Mucosa of stomach (tissue), 1 donor: ENCODE data around the gene XKRX.

Experiments
- H3K27me3 ChIP-seq: one replicate; pipeline ENCODE4 v1.7.0; 2013; ENCODE audit warnings: mild to moderate bottlenecking, low read length; ENCODE audit not compliant: control insufficient read depth, insufficient read depth
- H3K36me3 ChIP-seq: one replicate; pipeline ENCODE4 v1.7.0; 2013; ENCODE audit warnings: low read length; ENCODE audit not compliant: control insufficient read depth, insufficient read depth
- H3K4me1 ChIP-seq: one replicate; pipeline ENCODE4 v1.7.0; 2013; ENCODE audit warnings: mild to moderate bottlenecking, low read length; ENCODE audit not compliant: control insufficient read depth, insufficient read depth
- H3K4me3 ChIP-seq: one replicate; pipeline ENCODE4 v1.7.0; 2013; ENCODE audit warnings: low read length
- H3K9ac ChIP-seq: one replicate; pipeline ENCODE4 v1.7.0; 2013; ENCODE audit warnings: mild to moderate bottlenecking, low read length, moderate library complexity
- H3K9me3 ChIP-seq: one replicate; pipeline ENCODE4 v1.7.0; 2013; ENCODE audit warnings: mild to moderate bottlenecking, low read length, moderate library complexity; ENCODE audit not compliant: control insufficient read depth
- donor health status: Pancreatic carcinoma.

The XKRX gene

GRCh38 chrX:100935767-100936166, 7.0 kb upstream of the XKRX start:
- no peak overlapping the region for H3K4me3 ChIP-seq
- no peaks in the 10 kb centered on the region for H3K4me1 ChIP-seq

GRCh38 chrX:100931925-100932285, 3.2 kb upstream of the XKRX start:
- H3K4me1 ChIP-seq = no peaks in the 10 kb centered on the region
- no peak overlapping the region for H3K4me3 ChIP-seq
- no peaks in the 10 kb centered on the region for H3K27me3 ChIP-seq

More at GRCh38 chrX:100935767-100936166, 7.0 kb upstream of the XKRX start:
- Histone ChIP-seq H3K9me3 (no peaks in the 10 kb centered on the region), H3K27me3 (no peaks in the 10 kb centered on the region), H3K36me3 (no peaks in the 10 kb centered on the region), H3K9ac (no peak overlapping the region)

GRCh38 chrX:100931218-100931924, 2.7 kb upstream of the XKRX start:
- no peak overlapping the region for H3K9ac ChIP-seq
- H3K36me3 ChIP-seq = no peaks in the 10 kb centered on the region
- no peaks in the 10 kb centered on the region for H3K4me1 ChIP-seq
- H3K27me3 ChIP-seq = no peaks in the 10 kb centered on the region
- no peak overlapping the region for H3K4me3 ChIP-seq
- no peaks in the 10 kb centered on the region for H3K9me3 ChIP-seq

More at GRCh38 chrX:100931925-100932285, 3.2 kb upstream of the XKRX start:
- Histone ChIP-seq H3K9me3 (no peaks in the 10 kb centered on the region), H3K9ac (no peak overlapping the region), H3K36me3 (no peaks in the 10 kb centered on the region)

- no peaks in the 10 kb centered on the region for H3K36me3 ChIP-seq
- no peaks in the 10 kb centered on the region for H3K27me3 ChIP-seq
- no peak overlapping the region for H3K4me3 ChIP-seq
- H3K9ac ChIP-seq = no peak overlapping the region
- no peaks in the 10 kb centered on the region for H3K9me3 ChIP-seq
- H3K4me1 ChIP-seq = no peaks in the 10 kb centered on the region
Observed at GRCh38 chrX:100926453-100926852, 2.3 kb downstream of the XKRX start.

- H3K27me3 ChIP-seq = no peaks in the 10 kb centered on the region
- H3K9me3 ChIP-seq = no peaks in the 10 kb centered on the region
- no peak overlapping the region for H3K4me3 ChIP-seq
- H3K36me3 ChIP-seq = no peaks in the 10 kb centered on the region
- H3K9ac ChIP-seq = no peak overlapping the region
- no peaks in the 10 kb centered on the region for H3K4me1 ChIP-seq
Observed at GRCh38 chrX:100924375-100924774, 4.3 kb downstream of the XKRX start.

- Histone ChIP-seq H3K4me1 (no peaks in the 10 kb centered on the region), H3K9ac (no peak overlapping the region), H3K9me3 (no peaks in the 10 kb centered on the region), H3K4me3 (no peak overlapping the region), H3K36me3 (no peaks in the 10 kb centered on the region), H3K27me3 (no peaks in the 10 kb centered on the region)
Observed at GRCh38 chrX:100915562-100915961, 13.2 kb downstream of the XKRX start.

- no peaks in the 10 kb centered on the region for H3K27me3 ChIP-seq
- no peaks in the 10 kb centered on the region for H3K4me1 ChIP-seq
- H3K9ac ChIP-seq = no peak overlapping the region
- H3K9me3 ChIP-seq = no peaks in the 10 kb centered on the region
- H3K36me3 ChIP-seq = no peaks in the 10 kb centered on the region
- H3K4me3 ChIP-seq = no peak overlapping the region
Observed at GRCh38 chrX:100913111-100913510, 15.6 kb downstream of the XKRX start.

- Histone ChIP-seq H3K27me3 (no peaks in the 10 kb centered on the region), H3K9ac (no peak overlapping the region), H3K36me3 (no peaks in the 10 kb centered on the region), H3K4me1 (no peaks in the 10 kb centered on the region), H3K4me3 (no peak overlapping the region), H3K9me3 (no peaks in the 10 kb centered on the region)
Observed at GRCh38 chrX:100911731-100912130, 17.0 kb downstream of the XKRX start.

GRCh38 chrX:100905620-100906019, 23.1 kb downstream of the XKRX start:
- Histone ChIP-seq H3K36me3 (no peaks in the 10 kb centered on the region), H3K9me3 (no peaks in the 10 kb centered on the region), H3K4me3 (no peak overlapping the region), H3K9ac (no peak overlapping the region), H3K27me3 (no peaks in the 10 kb centered on the region), H3K4me1 (no peaks in the 10 kb centered on the region)

GRCh38 chrX:100904433-100904832, 24.3 kb downstream of the XKRX start:
- Histone ChIP-seq H3K9ac (no peak overlapping the region), H3K27me3 (no peaks in the 10 kb centered on the region), H3K4me1 (no peaks in the 10 kb centered on the region), H3K9me3 (no peaks in the 10 kb centered on the region), H3K4me3 (no peak overlapping the region), H3K36me3 (no peaks in the 10 kb centered on the region)

- no peak overlapping the region for H3K4me3 ChIP-seq
- H3K9me3 ChIP-seq = no peaks in the 10 kb centered on the region
- H3K27me3 ChIP-seq = no peaks in the 10 kb centered on the region
- no peaks in the 10 kb centered on the region for H3K4me1 ChIP-seq
- H3K9ac ChIP-seq = no peak overlapping the region
- H3K36me3 ChIP-seq = no peaks in the 10 kb centered on the region
Observed at GRCh38 chrX:100895365-100896075, 33.2 kb downstream of the XKRX start.

GRCh38 chrX:100883654-100884053, 45.1 kb downstream of the XKRX start:
- H3K27me3 ChIP-seq = no peaks in the 10 kb centered on the region
- no peak overlapping the region for H3K4me3 ChIP-seq
- no peak overlapping the region for H3K9ac ChIP-seq
- H3K4me1 ChIP-seq = no peaks in the 10 kb centered on the region
- H3K9me3 ChIP-seq = no peaks in the 10 kb centered on the region
- H3K36me3 ChIP-seq = no peaks in the 10 kb centered on the region
